Naive B cell (primary cell): ENCODE data around the gene TYW5. TPM values are rescaled to one million over a fixed set of nuclear protein-coding genes. Genes with fewer than 3 reads are reported as not detected.

Experiments used
- ATAC-seq, 2 donors: fragments of 150-1000 bp; cut with Tn5 transposase; 2 replicates each; pipeline ENCODE4 v1.10.0; 2021; ENCODE audit warnings: low read depth in 2 of 2, mild to moderate bottlenecking in 2 of 2, moderate library complexity in 2 of 2
- DNase-seq: peaks from one replicate; pipeline ENCODE4 v3.0.0; 2022
- H3K27ac Mint-ChIP-seq, 6 donors: one replicate each; pipeline ENCODE4 v1.8.0; 2020 to 2022; ENCODE audit warnings: mild to moderate bottlenecking in 6 of 6, mixed read lengths in 6 of 6, moderate library complexity in 5 of 6, inconsistent platforms in 2 of 6
- H3K27me3 Mint-ChIP-seq, 3 donors: one replicate each; pipeline ENCODE4 v1.8.0; 2021 to 2022; ENCODE audit warnings: mixed read lengths in 3 of 3, mild to moderate bottlenecking in 1 of 3
- H3K36me3 Mint-ChIP-seq, 2 donors: one replicate each; pipeline ENCODE4 v1.8.0; 2020 to 2022; ENCODE audit warnings: mixed read lengths in 2 of 2, inconsistent platforms in 1 of 2, mild to moderate bottlenecking in 1 of 2
- H3K4me1 Mint-ChIP-seq, 3 donors: one replicate each; pipeline ENCODE4 v1.8.0; 2020 to 2022; ENCODE audit warnings: mixed read lengths in 3 of 3, inconsistent platforms in 1 of 3, mild to moderate bottlenecking in 1 of 3, moderate library complexity in 1 of 3
- H3K4me3 Mint-ChIP-seq, 8 donors: one replicate each; pipeline ENCODE4 v1.8.0; 2020 to 2022; ENCODE audit warnings: mild to moderate bottlenecking in 8 of 8, mixed read lengths in 8 of 8, moderate library complexity in 8 of 8, inconsistent platforms in 2 of 8
- H3K9me3 Mint-ChIP-seq, 7 donors: one replicate each; pipeline ENCODE4 v1.8.0; 2020 to 2022; ENCODE audit warnings: mixed read lengths in 7 of 7, mild to moderate bottlenecking in 5 of 7, inconsistent platforms in 2 of 7, moderate library complexity in 1 of 7
- polyA plus RNA-seq, 6 donors: library from polyadenylated mRNA; unstranded; fragments of 300-500 nt; fragmentation: Illumina TruSeq; gene quantifications; one replicate each; pipeline ENCODE4 v1.2.3, GENCODE V29; 2021; ENCODE audit warnings: low read depth in 6 of 6

The TYW5 gene
- polyA plus RNA-seq, 6 donors from 2014 or later = 2.9 to 10.1 (median 5.1) TPM

DNA sequence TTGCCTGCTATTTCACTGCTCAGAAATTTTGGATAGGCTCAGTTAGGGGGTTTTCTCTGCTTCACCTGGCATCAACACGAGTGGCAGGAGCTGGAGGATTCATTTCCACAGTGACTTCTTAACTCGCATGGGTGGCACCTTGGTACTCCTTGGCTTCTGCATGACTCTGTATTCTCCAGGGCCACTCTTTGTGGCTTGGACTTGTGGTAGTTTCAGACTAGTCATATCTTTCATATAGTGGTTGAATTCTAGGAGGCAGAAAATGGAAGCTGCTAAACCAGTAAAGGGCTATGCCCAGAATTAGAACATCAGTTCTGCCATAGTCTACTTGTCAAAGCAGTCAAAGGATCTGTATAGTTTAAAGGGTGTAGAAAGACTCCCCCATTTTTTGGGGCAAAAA lies 6.9 kb upstream of the TYW5 start:
- DNase-seq (no peak), ATAC-seq (no peak)
- Mint-ChIP-seq H3K27me3 (no peaks in the 10 kb centered on the region), H3K36me3 (peaks cover 9 to 14% of the 10 kb centered on the region in 2 donors), H3K4me1 (peaks cover 11 to 17% (median 13%) of the 10 kb centered on the region in 3 donors), H3K9me3 (no peaks in the 10 kb centered on the region), H3K27ac (no peak overlapping the region), H3K4me3 (no peak overlapping the region)

DNA sequence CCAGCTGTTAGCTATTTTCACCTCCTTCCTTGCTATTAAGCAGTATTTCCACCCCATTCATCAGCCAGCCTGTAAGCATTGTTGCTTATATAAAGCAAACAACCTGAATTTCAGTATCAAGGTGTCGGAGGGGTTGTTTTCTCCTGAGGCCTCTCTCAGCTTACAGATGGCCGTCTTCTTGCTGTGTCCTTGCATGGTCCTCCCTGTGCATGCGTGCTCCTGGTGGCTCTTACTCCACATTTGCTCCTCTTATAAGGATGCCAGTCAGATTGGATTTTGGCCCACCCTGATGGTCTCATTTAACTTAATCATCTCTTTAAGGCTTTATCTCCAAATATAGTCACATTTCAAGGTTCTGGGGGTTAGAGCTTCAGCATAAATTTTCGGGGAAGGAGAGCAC lies 2.7 kb upstream of the TYW5 start:
- DNase-seq (no peak), ATAC-seq (no peak)
- H3K27me3 Mint-ChIP-seq = no peaks in the 10 kb centered on the region
- H3K27ac Mint-ChIP-seq = peak overlapping the region in 3 of 6 donors; percentile 28 to 76 (median 69)
- H3K4me1 Mint-ChIP-seq = peaks cover 26 to 51% (median 48%) of the 10 kb centered on the region in 3 donors
- no peaks in the 10 kb centered on the region for H3K9me3 Mint-ChIP-seq
- H3K36me3 Mint-ChIP-seq = peaks cover 9 to 14% of the 10 kb centered on the region in 2 donors
- peak overlapping the region in 7 of 8 donors; percentile 27 to 99 (median 61) for H3K4me3 Mint-ChIP-seq

DNA sequence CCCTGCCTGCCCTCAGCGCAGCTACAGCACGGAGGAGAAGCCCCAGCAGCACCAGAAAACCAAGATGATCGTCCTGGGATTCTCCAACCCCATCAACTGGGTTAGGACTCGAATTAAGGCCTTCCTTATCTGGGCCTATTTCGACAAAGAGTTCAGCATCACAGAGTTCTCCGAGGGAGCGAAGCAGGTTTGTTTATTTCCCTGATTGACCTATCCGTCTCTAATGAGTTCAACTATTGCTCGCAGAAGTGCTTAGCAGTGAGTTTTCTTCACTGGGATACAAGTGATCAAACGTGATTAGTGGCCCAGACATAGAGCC lies 730 bp upstream of the TYW5 start:
- Mint-ChIP-seq H3K9me3 (no peaks in the 10 kb centered on the region), H3K36me3 (no peaks in the 10 kb centered on the region), H3K27me3 (no peaks in the 10 kb centered on the region), H3K4me1 (peaks cover 34 to 51% (median 48%) of the 10 kb centered on the region in 3 donors), H3K27ac (peak overlapping the region; percentile 92 to 98 (median 94)), H3K4me3 (peak overlapping the region; percentile 97 to 99 (median 98))
- ATAC-seq (no peak), DNase-seq (no peak)

DNA sequence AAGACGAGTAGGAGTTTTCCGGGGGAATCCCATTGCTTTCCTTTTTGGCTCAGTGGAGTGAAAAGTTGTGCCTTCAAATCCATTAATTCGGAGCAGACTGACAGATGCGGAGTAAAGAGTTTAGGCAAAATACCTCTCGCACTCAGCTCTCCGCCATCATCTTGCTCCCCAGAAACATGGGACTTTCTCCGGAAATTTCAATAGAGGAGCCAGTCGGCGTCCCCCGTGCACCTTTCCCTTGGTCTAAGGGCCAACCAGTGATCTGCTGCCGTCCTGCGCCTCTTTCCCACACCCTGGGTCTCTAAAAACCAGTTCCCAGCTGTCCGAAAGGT lies 318 bp downstream of the TYW5 start:
- DNase-seq (no peak), ATAC-seq (peak in 1 of 2 donors; percentile 36)
- Mint-ChIP-seq H3K4me3 (peak overlapping the region; percentile 97 to 99 (median 98)), H3K36me3 (no peaks in the 10 kb centered on the region), H3K27me3 (no peaks in the 10 kb centered on the region), H3K27ac (peak overlapping the region; percentile 92 to 98 (median 94)), H3K9me3 (no peaks in the 10 kb centered on the region), H3K4me1 (peaks cover 34 to 54% (median 51%) of the 10 kb centered on the region in 3 donors)

DNA sequence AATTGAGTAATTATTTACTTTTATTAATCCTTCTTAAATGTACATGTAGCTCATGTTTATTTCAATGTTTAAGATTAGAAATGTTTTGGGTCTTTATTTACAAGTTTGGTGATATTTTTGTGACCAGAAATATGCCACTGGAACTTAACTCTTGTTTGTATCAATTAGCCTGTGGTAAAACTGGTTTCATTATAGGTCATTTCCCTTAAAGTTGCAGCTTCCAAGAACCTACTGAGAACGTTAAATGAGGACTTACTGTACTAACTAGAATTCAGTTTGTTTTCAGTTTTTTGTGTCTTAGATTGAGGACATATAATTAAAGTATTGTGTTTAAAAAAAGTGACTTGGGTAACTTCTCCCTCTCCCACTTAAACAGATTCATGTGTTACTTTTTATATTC lies 4.3 kb downstream of the TYW5 start:
- ATAC-seq = no peak
- no peak overlapping the region for H3K27ac Mint-ChIP-seq

DNA sequence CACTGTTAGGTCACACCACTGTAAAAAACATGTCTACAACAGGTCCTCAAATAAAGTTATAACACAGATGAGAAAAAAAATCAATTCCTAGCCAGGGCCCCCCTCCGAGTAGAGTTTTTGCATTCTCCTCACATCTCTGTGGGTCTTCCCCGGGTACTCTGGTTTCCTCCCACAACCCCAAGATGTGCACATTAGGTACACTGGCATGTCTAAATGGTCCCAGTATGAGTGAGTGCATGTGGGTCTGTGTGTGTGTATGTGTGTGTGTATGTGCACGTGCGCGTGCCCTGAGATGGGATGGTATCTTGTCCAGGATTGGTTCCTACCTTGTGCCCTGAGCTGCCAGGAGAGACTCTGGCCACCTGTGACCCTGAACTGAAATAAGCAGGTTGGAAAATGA lies 4.9 kb downstream of the TYW5 start:
- ATAC-seq (no peak), DNase-seq (no peak)
- no peaks in the 10 kb centered on the region for H3K9me3 Mint-ChIP-seq
- peaks cover 19 to 24% (median 20%) of the 10 kb centered on the region in 3 donors for H3K4me1 Mint-ChIP-seq
- no peaks in the 10 kb centered on the region for H3K27me3 Mint-ChIP-seq
- no peaks in the 10 kb centered on the region for H3K36me3 Mint-ChIP-seq
- no peak overlapping the region for H3K27ac Mint-ChIP-seq
- H3K4me3 Mint-ChIP-seq = peak overlapping the region in 1 of 8 donors; percentile 6

More for the DNA sequence above, 4.3 kb downstream of the TYW5 start:
- Mint-ChIP-seq H3K9me3 (no peaks in the 10 kb centered on the region), H3K4me1 (peaks cover 19 to 29% (median 22%) of the 10 kb centered on the region in 3 donors), H3K36me3 (no peaks in the 10 kb centered on the region), H3K27me3 (no peaks in the 10 kb centered on the region), H3K4me3 (no peak overlapping the region)
- no peak for DNase-seq

DNA sequence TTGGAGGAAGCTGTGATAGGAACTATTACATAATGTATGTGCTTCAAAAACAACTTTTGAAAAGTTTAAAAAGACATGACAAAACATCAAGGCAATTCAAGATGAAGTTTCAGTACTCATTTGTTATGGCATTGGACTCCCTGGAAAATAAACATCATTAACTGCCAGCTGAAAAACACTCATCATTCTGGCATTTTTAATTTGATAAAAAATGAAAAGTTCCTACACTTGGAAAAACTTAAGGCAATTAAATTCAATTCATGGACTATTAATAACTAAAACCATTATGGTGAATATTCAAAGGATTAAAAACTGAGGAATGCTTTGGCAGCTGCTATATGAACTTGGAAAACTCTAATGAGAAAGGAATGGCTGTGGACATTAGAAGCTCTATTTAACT lies 8.5 kb downstream of the TYW5 start:
- no peak for ATAC-seq
- no peak for DNase-seq
- Mint-ChIP-seq H3K9me3 (no peaks in the 10 kb centered on the region), H3K36me3 (peaks cover 0 to 7% of the 10 kb centered on the region in 2 donors), H3K4me3 (no peak overlapping the region), H3K27ac (peak overlapping the region in 1 of 6 donors; percentile 22), H3K27me3 (no peaks in the 10 kb centered on the region), H3K4me1 (peaks cover 0 to 7% (median 4%) of the 10 kb centered on the region in 3 donors)

DNA sequence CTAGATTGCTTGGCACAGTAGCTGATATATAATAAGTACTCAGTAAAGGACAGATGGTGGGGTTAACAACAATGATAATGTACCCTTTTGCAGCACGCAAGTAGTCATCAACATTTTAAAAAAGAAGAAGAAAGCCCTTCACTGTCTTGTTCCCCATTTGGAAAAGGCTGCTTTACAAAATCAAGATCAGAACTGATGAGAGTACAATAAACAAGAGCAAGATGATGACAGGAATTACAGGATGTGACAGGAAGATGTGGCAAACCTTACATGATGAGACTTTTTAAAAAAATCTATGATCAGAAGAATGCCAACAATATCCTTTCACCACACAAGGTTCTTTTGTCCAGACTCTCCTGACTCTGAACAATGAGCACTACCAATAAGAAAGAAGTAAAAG lies 9.1 kb downstream of the TYW5 start:
- Mint-ChIP-seq H3K36me3 (peaks cover 0 to 7% of the 10 kb centered on the region in 2 donors), H3K4me1 (peaks cover 0 to 9% (median 0%) of the 10 kb centered on the region in 3 donors), H3K27me3 (no peaks in the 10 kb centered on the region), H3K9me3 (no peaks in the 10 kb centered on the region), H3K4me3 (no peak overlapping the region), H3K27ac (no peak overlapping the region)
- no peak for ATAC-seq
- no peak for DNase-seq

DNA sequence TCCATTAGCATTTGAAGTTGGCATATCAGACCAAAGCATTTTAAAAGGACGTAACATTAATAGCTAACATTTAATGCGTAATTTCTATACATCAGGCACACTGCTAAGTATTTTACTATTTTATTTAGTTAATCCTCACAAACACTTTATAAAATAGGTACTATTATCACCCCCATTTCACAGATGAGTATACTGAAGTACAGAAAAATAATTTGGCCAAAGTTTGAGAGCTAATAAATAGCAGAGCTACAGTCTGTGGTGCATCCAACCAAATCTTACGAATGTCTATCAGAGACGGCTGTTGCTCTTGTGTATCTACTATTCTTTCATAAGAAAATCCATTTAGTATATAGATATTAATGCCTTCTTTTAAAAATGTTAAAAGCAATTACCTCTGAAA lies 11.9 kb downstream of the TYW5 start:
- H3K36me3 Mint-ChIP-seq = peaks cover 0 to 7% of the 10 kb centered on the region in 2 donors
- H3K4me1 Mint-ChIP-seq = peaks cover 5 to 8% (median 6%) of the 10 kb centered on the region in 3 donors
- H3K27ac Mint-ChIP-seq = peak overlapping the region in 1 of 6 donors; percentile 47
- H3K27me3 Mint-ChIP-seq = no peaks in the 10 kb centered on the region
- ATAC-seq (no peak), DNase-seq (no peak)
- no peak overlapping the region for H3K4me3 Mint-ChIP-seq
- no peaks in the 10 kb centered on the region for H3K9me3 Mint-ChIP-seq

DNA sequence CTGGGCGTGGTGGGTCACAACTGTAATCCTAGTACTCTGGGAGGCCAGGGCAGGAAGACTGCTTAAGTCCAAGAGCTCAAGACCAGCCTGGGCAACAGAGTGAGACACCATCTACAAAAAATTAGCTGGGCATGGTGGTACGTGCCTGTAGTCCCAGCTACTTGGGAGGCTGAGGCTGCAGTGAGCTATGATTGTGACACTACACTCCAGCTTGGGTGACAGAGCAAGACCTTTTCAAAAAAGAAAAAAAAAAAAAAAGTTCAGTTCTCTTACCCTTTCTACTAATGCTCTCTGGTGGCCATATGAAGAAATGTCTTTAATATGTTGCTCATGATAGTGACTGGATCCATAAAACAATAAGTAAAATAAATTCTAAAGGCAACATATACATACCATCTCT lies 14.9 kb downstream of the TYW5 start:
- Mint-ChIP-seq H3K36me3 (peaks cover 0 to 7% of the 10 kb centered on the region in 2 donors), H3K4me1 (peaks cover 5 to 8% (median 6%) of the 10 kb centered on the region in 3 donors), H3K9me3 (no peaks in the 10 kb centered on the region), H3K27ac (no peak overlapping the region), H3K27me3 (no peaks in the 10 kb centered on the region), H3K4me3 (no peak overlapping the region)
- ATAC-seq = peak; percentile 25 to 32
- DNase-seq = no peak

DNA sequence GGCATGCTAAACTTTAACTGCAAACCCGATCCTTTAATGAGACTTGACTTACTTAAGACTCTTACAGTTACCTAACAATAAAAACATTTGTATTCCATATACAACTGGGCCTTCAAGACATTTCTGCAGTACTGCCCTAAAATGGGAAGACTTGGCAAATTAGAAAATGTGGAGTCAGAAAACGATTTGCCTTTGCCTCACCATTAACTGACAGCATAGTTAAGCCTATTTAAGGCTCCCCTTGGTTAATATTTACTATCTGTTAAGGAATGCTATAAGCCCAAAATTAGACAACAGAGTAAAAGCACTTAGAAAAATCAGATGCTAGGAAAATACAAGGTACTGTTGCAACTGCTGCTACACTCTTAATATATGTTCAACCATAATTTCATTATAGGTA lies 18.7 kb downstream of the TYW5 start:
- Mint-ChIP-seq H3K36me3 (peaks cover 0 to 5% of the 10 kb centered on the region in 2 donors), H3K27ac (no peak overlapping the region), H3K4me3 (no peak overlapping the region), H3K9me3 (no peaks in the 10 kb centered on the region), H3K27me3 (no peaks in the 10 kb centered on the region), H3K4me1 (peaks cover 5 to 6% (median 5%) of the 10 kb centered on the region in 3 donors)
- ATAC-seq (no peak), DNase-seq (no peak)

DNA sequence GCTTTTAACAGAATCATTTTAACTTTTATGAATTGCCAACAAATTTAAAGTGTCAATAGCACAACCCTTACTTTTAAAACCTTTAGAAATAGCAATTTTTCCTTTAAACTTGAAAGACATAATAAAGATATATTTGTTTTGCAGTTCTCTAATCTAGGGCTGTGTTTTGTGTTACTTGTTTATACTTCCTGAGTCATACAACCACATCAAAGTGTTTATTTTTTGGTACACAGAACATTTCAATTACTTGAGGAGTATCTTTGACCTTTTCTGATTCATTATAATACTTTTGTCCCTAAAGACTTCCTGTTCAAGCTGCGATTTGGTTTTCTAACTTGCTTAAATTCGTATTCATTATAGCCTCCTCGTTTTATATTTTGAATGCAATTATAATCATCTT lies 21.8 kb downstream of the TYW5 start:
- Mint-ChIP-seq H3K27ac (no peak overlapping the region), H3K4me3 (no peak overlapping the region), H3K36me3 (peaks cover 0 to 5% of the 10 kb centered on the region in 2 donors), H3K9me3 (no peaks in the 10 kb centered on the region), H3K27me3 (no peaks in the 10 kb centered on the region), H3K4me1 (no peaks in the 10 kb centered on the region)
- DNase-seq (no peak), ATAC-seq (no peak)

DNA sequence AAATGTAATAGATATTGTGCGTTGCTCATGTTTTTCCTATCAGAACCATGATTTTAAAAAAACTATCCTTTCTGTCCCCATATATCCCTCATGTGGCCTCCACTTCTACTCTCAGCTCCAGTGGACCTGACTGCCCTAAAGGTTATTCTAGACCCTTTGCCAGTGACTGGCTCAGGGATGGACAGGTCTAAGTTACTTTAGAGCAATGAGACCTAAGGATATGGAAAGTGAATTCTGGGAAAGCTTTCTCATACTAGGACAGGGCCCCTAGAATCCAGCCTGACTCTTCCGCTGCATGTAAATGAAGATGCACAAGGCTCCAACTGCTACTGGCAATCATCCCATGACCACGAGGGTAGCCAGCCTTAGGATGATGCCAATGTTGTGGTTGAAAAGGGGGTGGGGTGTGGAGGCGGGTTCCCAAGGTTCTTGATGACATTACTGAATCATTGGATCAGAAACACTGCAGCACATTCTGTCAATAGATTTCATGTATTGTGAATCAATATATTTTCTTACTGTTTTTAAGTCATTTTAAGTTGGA lies 22.9 kb downstream of the TYW5 start:
- Mint-ChIP-seq H3K9me3 (no peaks in the 10 kb centered on the region), H3K27ac (peak overlapping the region in 2 of 6 donors; percentile 21 to 46), H3K4me1 (no peaks in the 10 kb centered on the region), H3K4me3 (no peak overlapping the region), H3K36me3 (peaks cover 0 to 5% of the 10 kb centered on the region in 2 donors), H3K27me3 (no peaks in the 10 kb centered on the region)
- no peak for DNase-seq
- no peak for ATAC-seq

DNA sequence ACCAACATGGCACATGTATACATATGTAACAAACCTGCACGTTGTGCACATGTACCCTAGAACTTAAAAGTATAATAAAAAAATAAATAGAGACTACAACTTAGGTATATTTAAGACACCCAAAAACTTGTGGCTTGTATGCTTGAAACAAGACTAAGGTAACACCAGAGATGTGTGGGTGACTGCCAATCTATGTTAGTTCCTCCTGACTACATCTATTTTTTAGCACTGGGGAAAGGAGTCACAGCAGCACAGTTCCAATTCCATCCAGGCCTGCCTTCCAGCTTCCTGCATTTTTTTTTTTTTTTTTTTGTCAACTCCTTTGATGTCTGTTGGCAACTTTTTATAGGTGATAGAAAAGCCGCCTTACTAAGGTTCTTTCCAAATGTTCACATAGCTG lies 26.0 kb downstream of the TYW5 start:
- H3K36me3 Mint-ChIP-seq = peaks cover 0 to 5% of the 10 kb centered on the region in 2 donors

DNA sequence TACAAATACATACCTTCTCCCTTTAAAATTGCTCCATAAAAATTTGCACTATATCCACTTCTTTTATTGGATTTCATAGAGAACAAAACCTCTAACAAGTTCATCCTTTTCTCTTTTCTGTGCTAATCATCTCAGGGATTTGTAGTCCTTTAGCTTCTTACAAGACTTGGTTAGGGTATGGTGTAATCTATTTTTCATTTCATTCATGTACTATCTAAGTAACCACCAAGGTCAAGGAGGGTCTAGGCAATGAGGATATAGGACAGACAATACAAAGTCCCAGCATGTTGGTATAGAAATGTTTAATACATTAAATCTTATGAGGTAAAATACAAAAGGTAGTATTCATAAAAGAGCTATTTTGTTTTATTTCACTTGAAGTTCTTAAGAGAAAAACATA lies 26.7 kb downstream of the TYW5 start:
- H3K4me1 Mint-ChIP-seq = no peaks in the 10 kb centered on the region
- peak overlapping the region in 2 of 6 donors; percentile 5 to 36 for H3K27ac Mint-ChIP-seq
- no peaks in the 10 kb centered on the region for H3K27me3 Mint-ChIP-seq

More for the DNA sequence above, 26.0 kb downstream of the TYW5 start:
- ATAC-seq (no peak), DNase-seq (no peak)
- no peak overlapping the region for H3K4me3 Mint-ChIP-seq
- no peaks in the 10 kb centered on the region for H3K9me3 Mint-ChIP-seq
- no peaks in the 10 kb centered on the region for H3K4me1 Mint-ChIP-seq
- H3K27ac Mint-ChIP-seq = peak overlapping the region in 1 of 6 donors; percentile 5
- H3K27me3 Mint-ChIP-seq = no peaks in the 10 kb centered on the region

More for the DNA sequence above, 26.7 kb downstream of the TYW5 start:
- ATAC-seq (no peak), DNase-seq (no peak)
- no peak overlapping the region for H3K4me3 Mint-ChIP-seq
- peaks cover 0 to 5% of the 10 kb centered on the region in 2 donors for H3K36me3 Mint-ChIP-seq
- no peaks in the 10 kb centered on the region for H3K9me3 Mint-ChIP-seq
